ENCODE data around the gene PPP1R13B.

PPP1R13B gene

GRCh38 chr14:103698380-103699260, 148.8 kb downstream of the PPP1R13B start:
- Histone ChIP-seq H3K9ac (ENCODE audit: insufficient read length, low read depth) (no peak overlapping the region), H3K4me3 (ENCODE audit: insufficient read length, low read depth) (no peak overlapping the region), H3K9me3 (ENCODE audit: insufficient read depth, low read length) (no peaks in the 10 kb centered on the region), H3K4me1 (ENCODE audit: insufficient read depth, insufficient read length) (peaks cover 3% of the 10 kb centered on the region), H3K36me3 (ENCODE audit: insufficient read depth, insufficient read length, low read length) (peaks cover 81% of the 10 kb centered on the region), H3K27me3 (ENCODE audit: insufficient read depth, insufficient read length) (no peaks in the 10 kb centered on the region)
- DNase-seq (ENCODE audit: low read depth, low spot score), result no peak
- TF ChIP-seq SUZ12 (IDR thresholded peaks at IDR 0.05; ENCODE audit: extremely low read depth, insufficient read depth, insufficient read length) (no peak), ZNF274 (IDR thresholded peaks at IDR 0.05; ENCODE audit: low read depth, low read length) (no peak), YY1 (IDR thresholded peaks at IDR 0.05; ENCODE audit: insufficient read depth, insufficient read length) (no peak)

- no peak overlapping the region for H3K4me3 ChIP-seq (ENCODE audit: insufficient read length, low read depth)
- TF ChIP-seq SUZ12 (IDR thresholded peaks at IDR 0.05; ENCODE audit: extremely low read depth, insufficient read depth, insufficient read length) (no peak), YY1 (IDR thresholded peaks at IDR 0.05; ENCODE audit: insufficient read depth, insufficient read length) (no peak), ZNF274 (IDR thresholded peaks at IDR 0.05; ENCODE audit: low read depth, low read length) (no peak)
- H3K36me3 ChIP-seq (ENCODE audit: insufficient read depth, insufficient read length, low read length), result peaks cover 81% of the 10 kb centered on the region
- H3K4me1 ChIP-seq (ENCODE audit: insufficient read depth, insufficient read length), result peaks cover 3% of the 10 kb centered on the region
- DNase-seq (ENCODE audit: low read depth, low spot score), result no peak
- H3K9ac ChIP-seq (ENCODE audit: insufficient read length, low read depth), result no peak overlapping the region
- no peaks in the 10 kb centered on the region for H3K9me3 ChIP-seq (ENCODE audit: insufficient read depth, low read length)
- H3K27me3 ChIP-seq (ENCODE audit: insufficient read depth, insufficient read length), result no peaks in the 10 kb centered on the region
These were observed 149.6 kb downstream of the PPP1R13B start for GRCh38 chr14:103697603-103698379.

- Histone ChIP-seq H3K27me3 (ENCODE audit: insufficient read depth, insufficient read length) (no peaks in the 10 kb centered on the region), H3K9ac (ENCODE audit: insufficient read length, low read depth) (no peak overlapping the region), H3K4me3 (ENCODE audit: insufficient read length, low read depth) (no peak overlapping the region), H3K4me1 (ENCODE audit: insufficient read depth, insufficient read length) (peaks cover 3% of the 10 kb centered on the region), H3K9me3 (ENCODE audit: insufficient read depth, low read length) (no peaks in the 10 kb centered on the region), H3K36me3 (ENCODE audit: insufficient read depth, insufficient read length, low read length) (peaks cover 80% of the 10 kb centered on the region)
- DNase-seq (ENCODE audit: low read depth, low spot score), result no peak
- TF ChIP-seq ZNF274 (IDR thresholded peaks at IDR 0.05; ENCODE audit: low read depth, low read length), result no peak
- TF ChIP-seq YY1 (IDR thresholded peaks at IDR 0.05; ENCODE audit: insufficient read depth, insufficient read length), result no peak
- TF ChIP-seq SUZ12 (IDR thresholded peaks at IDR 0.05; ENCODE audit: extremely low read depth, insufficient read depth, insufficient read length), result no peak
These were observed 150.2 kb downstream of the PPP1R13B start for GRCh38 chr14:103697206-103697602.

- Histone ChIP-seq H3K4me3 (ENCODE audit: insufficient read length, low read depth) (no peak overlapping the region), H3K9ac (ENCODE audit: insufficient read length, low read depth) (no peak overlapping the region), H3K27me3 (ENCODE audit: insufficient read depth, insufficient read length) (no peaks in the 10 kb centered on the region), H3K4me1 (ENCODE audit: insufficient read depth, insufficient read length) (peaks cover 3% of the 10 kb centered on the region), H3K36me3 (ENCODE audit: insufficient read depth, insufficient read length, low read length) (peaks cover 78% of the 10 kb centered on the region), H3K9me3 (ENCODE audit: insufficient read depth, low read length) (no peaks in the 10 kb centered on the region)
- DNase-seq (ENCODE audit: low read depth, low spot score), result no peak
- TF ChIP-seq ZNF274 (IDR thresholded peaks at IDR 0.05; ENCODE audit: low read depth, low read length) (no peak), SUZ12 (IDR thresholded peaks at IDR 0.05; ENCODE audit: extremely low read depth, insufficient read depth, insufficient read length) (no peak), YY1 (IDR thresholded peaks at IDR 0.05; ENCODE audit: insufficient read depth, insufficient read length) (no peak)
These were observed 150.8 kb downstream of the PPP1R13B start for GRCh38 chr14:103696466-103697071.

GRCh38 chr14:103696070-103696402, 151.3 kb downstream of the PPP1R13B start:
- Histone ChIP-seq H3K4me1 (ENCODE audit: insufficient read depth, insufficient read length) (peaks cover 3% of the 10 kb centered on the region), H3K27me3 (ENCODE audit: insufficient read depth, insufficient read length) (no peaks in the 10 kb centered on the region), H3K36me3 (ENCODE audit: insufficient read depth, insufficient read length, low read length) (peaks cover 76% of the 10 kb centered on the region), H3K9me3 (ENCODE audit: insufficient read depth, low read length) (no peaks in the 10 kb centered on the region), H3K9ac (ENCODE audit: insufficient read length, low read depth) (no peak overlapping the region), H3K4me3 (ENCODE audit: insufficient read length, low read depth) (no peak overlapping the region)
- TF ChIP-seq ZNF274 (IDR thresholded peaks at IDR 0.05; ENCODE audit: low read depth, low read length) (no peak), SUZ12 (IDR thresholded peaks at IDR 0.05; ENCODE audit: extremely low read depth, insufficient read depth, insufficient read length) (no peak), YY1 (IDR thresholded peaks at IDR 0.05; ENCODE audit: insufficient read depth, insufficient read length) (no peak)
- DNase-seq (ENCODE audit: low read depth, low spot score), result no peak

- no peak overlapping the region for H3K9ac ChIP-seq (ENCODE audit: insufficient read length, low read depth)
- DNase-seq (ENCODE audit: low read depth, low spot score), result no peak
- no peaks in the 10 kb centered on the region for H3K9me3 ChIP-seq (ENCODE audit: insufficient read depth, low read length)
- H3K27me3 ChIP-seq (ENCODE audit: insufficient read depth, insufficient read length), result no peaks in the 10 kb centered on the region
- peaks cover 3% of the 10 kb centered on the region for H3K4me1 ChIP-seq (ENCODE audit: insufficient read depth, insufficient read length)
- no peak for TF ChIP-seq YY1 (IDR thresholded peaks at IDR 0.05; ENCODE audit: insufficient read depth, insufficient read length)
- no peak for TF ChIP-seq SUZ12 (IDR thresholded peaks at IDR 0.05; ENCODE audit: extremely low read depth, insufficient read depth, insufficient read length)
- no peak for TF ChIP-seq ZNF274 (IDR thresholded peaks at IDR 0.05; ENCODE audit: low read depth, low read length)
- no peak overlapping the region for H3K4me3 ChIP-seq (ENCODE audit: insufficient read length, low read depth)
- peaks cover 75% of the 10 kb centered on the region for H3K36me3 ChIP-seq (ENCODE audit: insufficient read depth, insufficient read length, low read length)
These were observed 151.9 kb downstream of the PPP1R13B start for GRCh38 chr14:103695296-103696069.
